ENCODE data around the gene ARHGEF10L. TPM values are rescaled to one million over a fixed set of nuclear protein-coding genes. Genes with fewer than 3 reads are reported as not detected.

Gene ARHGEF10L
- total RNA-seq, 3 donors from 2014 or later (not counting 1 experiment from before 2014, with no cell fraction given): 0.70 to 1.7 (median 0.94) TPM

- Mint-ChIP-seq H3K36me3 (no peaks in the 10 kb centered on the region), H3K27ac (no peak overlapping the region), H3K4me3 (no peak overlapping the region), H3K27me3 (ENCODE audit: low read depth in 2 of 2) (peaks cover 3 to 4% of the 10 kb centered on the region in 2 donors), H3K9me3 (no peaks in the 10 kb centered on the region), H3K4me1 (no peaks in the 10 kb centered on the region)
- no peak for TF ChIP-seq CTCF (IDR thresholded peaks at IDR 0.05)
- no peak for DNase-seq
- WGBS (ENCODE audit: insufficient coverage): 71% methylated on average over 11 of the region's 13 CpGs
- ATAC-seq: no peak
- H3K27ac ChIP-seq (ENCODE audit: low read length): no peak overlapping the region
- no peak overlapping the region for H3K4me3 ChIP-seq (ENCODE audit: low read length)
- H3K36me3 ChIP-seq (ENCODE audit: control insufficient read depth, insufficient read depth, low read length): no peaks in the 10 kb centered on the region
- intact Hi-C loops (cut with micrococcal nuclease): no loop called here
- H3K27me3 ChIP-seq (ENCODE audit: control insufficient read depth, insufficient read depth, low read length): peaks cover 2% of the 10 kb centered on the region
- no peaks in the 10 kb centered on the region for H3K4me1 ChIP-seq (ENCODE audit: control insufficient read depth, insufficient read depth, low read length)
- no peaks in the 10 kb centered on the region for H3K9me3 ChIP-seq (ENCODE audit: control insufficient read depth, insufficient read depth, low read length)
Measured at GRCh38 chr1:17520473-17521319, 18.8 kb upstream of the ARHGEF10L start.

GRCh38 chr1:17521946-17522612 is 17.4 kb upstream of the ARHGEF10L start:
- no peak overlapping the region for H3K27ac ChIP-seq (ENCODE audit: low read length)
- ATAC-seq: no peak
- H3K9me3 Mint-ChIP-seq: no peaks in the 10 kb centered on the region
- DNase-seq: no peak
- H3K27me3 ChIP-seq (ENCODE audit: control insufficient read depth, insufficient read depth, low read length): peaks cover 2% of the 10 kb centered on the region
- no peaks in the 10 kb centered on the region for H3K4me1 ChIP-seq (ENCODE audit: control insufficient read depth, insufficient read depth, low read length)
- no peaks in the 10 kb centered on the region for H3K36me3 ChIP-seq (ENCODE audit: control insufficient read depth, insufficient read depth, low read length)
- H3K27ac Mint-ChIP-seq: no peak overlapping the region
- peaks cover 0 to 3% of the 10 kb centered on the region in 2 donors for H3K27me3 Mint-ChIP-seq (ENCODE audit: low read depth in 2 of 2)
- no peaks in the 10 kb centered on the region for H3K36me3 Mint-ChIP-seq
- no peak for TF ChIP-seq CTCF (IDR thresholded peaks at IDR 0.05)
- H3K9me3 ChIP-seq (ENCODE audit: control insufficient read depth, insufficient read depth, low read length): no peaks in the 10 kb centered on the region
- H3K4me3 Mint-ChIP-seq: no peak overlapping the region
- H3K4me3 ChIP-seq (ENCODE audit: low read length): no peak overlapping the region
- 60% methylated on average over 19 of the region's 19 CpGs for WGBS (ENCODE audit: insufficient coverage)
- no peaks in the 10 kb centered on the region for H3K4me1 Mint-ChIP-seq
- intact Hi-C loops (cut with micrococcal nuclease): no loop called here

GRCh38 chr1:17523321-17524041 is 16.0 kb upstream of the ARHGEF10L start:
- no peak for TF ChIP-seq CTCF (IDR thresholded peaks at IDR 0.05)
- 92% methylated on average over 7 of the region's 7 CpGs for WGBS (ENCODE audit: insufficient coverage)
- intact Hi-C loops (cut with micrococcal nuclease): no loop called here
- ATAC-seq: no peak
- H3K4me3 ChIP-seq (ENCODE audit: low read length): no peak overlapping the region
- Mint-ChIP-seq H3K4me1 (no peaks in the 10 kb centered on the region), H3K4me3 (no peak overlapping the region), H3K27me3 (ENCODE audit: low read depth in 2 of 2) (peaks cover 0 to 2% of the 10 kb centered on the region in 2 donors), H3K27ac (no peak overlapping the region), H3K36me3 (no peaks in the 10 kb centered on the region), H3K9me3 (no peaks in the 10 kb centered on the region)
- H3K27me3 ChIP-seq (ENCODE audit: control insufficient read depth, insufficient read depth, low read length): peaks cover 2% of the 10 kb centered on the region
- no peak overlapping the region for H3K27ac ChIP-seq (ENCODE audit: low read length)
- DNase-seq: no peak
- H3K36me3 ChIP-seq (ENCODE audit: control insufficient read depth, insufficient read depth, low read length): no peaks in the 10 kb centered on the region
- no peaks in the 10 kb centered on the region for H3K4me1 ChIP-seq (ENCODE audit: control insufficient read depth, insufficient read depth, low read length)
- H3K9me3 ChIP-seq (ENCODE audit: control insufficient read depth, insufficient read depth, low read length): no peaks in the 10 kb centered on the region
